Measurements from ENCODE around the gene C21orf91.

C21orf91 gene

DNA sequence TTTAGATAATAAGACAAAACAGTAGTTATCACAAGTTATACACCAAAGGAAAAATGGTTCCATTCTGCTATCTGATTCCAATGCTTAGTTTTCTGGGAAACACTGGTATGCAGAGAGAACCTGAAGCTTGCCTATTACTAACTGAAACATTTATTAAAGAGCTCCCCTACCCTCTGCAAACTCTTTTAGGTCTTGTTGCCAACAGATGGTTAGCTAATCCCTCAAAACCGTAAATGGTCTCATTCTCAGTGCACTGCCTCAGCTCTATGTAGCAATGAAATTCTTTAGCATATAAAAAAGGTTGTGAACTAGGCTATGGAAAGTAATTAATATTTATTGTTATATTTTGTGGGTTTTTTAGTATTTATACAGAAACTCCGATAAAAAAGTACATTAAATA, 20.4 kb downstream of the C21orf91 start:
- in situ Hi-C loops (cut with HindIII; ENCODE audit: low sequenced_read_pairs), result no loop called here

DNA sequence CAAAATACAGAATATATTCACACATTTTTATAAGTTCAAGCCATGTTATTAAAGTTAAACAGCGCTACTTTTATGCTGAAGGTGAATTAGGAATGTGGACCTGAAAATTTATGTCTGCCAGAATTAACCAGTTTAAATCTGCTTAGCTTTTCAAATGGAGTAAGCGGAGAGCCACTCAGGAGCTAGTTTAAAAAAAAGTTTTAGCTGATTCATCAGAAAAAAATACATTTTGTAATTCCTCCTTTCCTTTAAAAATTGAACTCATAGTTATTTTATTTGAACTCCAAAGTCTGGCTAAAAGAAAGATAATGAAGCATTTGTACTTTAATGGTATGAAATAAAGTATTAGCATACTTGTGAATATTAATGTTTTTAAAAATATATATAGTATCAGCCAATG, 21.2 kb downstream of the C21orf91 start:
- in situ Hi-C loops (cut with HindIII; ENCODE audit: low sequenced_read_pairs), result no loop called here

DNA sequence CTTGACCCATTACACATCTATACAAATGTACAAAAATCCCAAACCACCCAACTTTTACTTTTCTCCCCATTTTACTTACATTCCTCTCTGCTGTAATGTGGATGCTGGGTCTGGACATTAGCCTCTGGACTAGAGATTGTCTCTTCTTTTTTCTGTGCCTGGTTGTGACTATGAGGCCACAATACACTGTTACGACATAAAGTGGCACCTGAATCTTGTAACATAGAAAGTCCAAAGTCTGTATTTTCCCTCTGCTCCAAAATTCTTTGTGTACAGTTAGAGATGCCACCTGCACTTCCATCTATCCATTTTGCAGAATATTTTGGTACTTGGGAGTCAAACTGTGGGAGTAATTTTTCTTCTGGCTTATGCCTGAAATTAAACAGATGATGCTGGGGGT, 22.7 kb downstream of the C21orf91 start:
- in situ Hi-C loops (cut with HindIII; ENCODE audit: low sequenced_read_pairs), result no loop called here

DNA sequence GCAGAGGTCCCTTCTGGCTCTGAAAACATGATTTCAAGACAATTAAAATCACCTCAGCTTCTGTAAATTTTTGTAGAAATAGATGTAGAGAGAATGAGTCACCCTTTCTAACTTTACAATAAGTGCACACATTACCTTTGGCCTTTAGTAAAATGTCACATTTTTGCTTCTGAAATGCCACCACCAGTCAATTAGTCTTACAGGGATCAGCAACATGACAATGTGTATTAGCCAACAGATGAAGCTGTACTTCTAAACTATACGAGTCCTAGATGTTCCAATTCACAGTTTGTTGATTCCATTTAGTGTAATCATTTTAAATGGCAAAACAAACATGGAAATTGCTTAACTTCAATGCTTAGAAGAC, 23.1 kb downstream of the C21orf91 start:
- in situ Hi-C loops (cut with HindIII; ENCODE audit: low sequenced_read_pairs), result no loop called here

DNA sequence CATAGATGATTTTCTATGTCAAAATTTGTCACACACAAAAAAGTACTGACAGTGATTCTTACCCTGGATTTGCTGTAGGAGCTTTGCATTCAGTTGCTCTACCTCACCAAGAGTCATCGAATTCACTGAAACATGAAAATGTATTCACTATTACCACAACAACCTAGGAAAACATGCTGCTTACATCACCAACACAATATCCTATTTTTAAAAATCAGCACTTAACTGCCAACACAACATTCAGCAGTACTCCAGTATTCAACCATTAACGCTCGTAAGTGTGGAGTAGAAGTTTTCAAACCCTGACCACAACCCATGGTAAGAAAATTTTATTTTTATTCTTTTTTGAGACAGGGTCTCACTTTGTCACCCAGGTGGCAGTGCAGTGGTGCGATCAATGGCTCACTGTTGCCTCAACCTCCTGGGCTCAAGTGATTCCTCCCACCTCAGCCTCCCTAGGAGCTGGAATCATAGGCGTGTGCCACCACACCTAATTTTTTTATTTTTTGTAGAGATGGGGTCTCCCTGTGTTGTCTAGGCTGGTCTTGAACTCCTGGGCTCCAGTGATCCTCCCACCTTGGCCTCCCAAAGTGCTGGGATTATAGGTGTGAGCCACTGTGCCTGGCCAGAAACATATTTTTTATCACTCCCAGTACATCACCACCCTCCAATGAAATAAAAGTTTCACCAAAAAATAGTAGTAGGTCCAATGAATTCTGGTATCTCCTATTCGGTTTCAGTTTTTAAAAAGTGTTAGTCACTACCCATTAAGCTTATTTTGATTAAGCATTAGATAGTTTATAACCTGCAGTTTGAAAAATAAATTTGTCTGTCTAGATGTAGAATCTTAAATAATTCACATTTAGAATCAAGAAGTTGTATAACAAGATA, 23.8 kb downstream of the C21orf91 start:
- in situ Hi-C loops (cut with HindIII; ENCODE audit: low sequenced_read_pairs), result no loop called here

DNA sequence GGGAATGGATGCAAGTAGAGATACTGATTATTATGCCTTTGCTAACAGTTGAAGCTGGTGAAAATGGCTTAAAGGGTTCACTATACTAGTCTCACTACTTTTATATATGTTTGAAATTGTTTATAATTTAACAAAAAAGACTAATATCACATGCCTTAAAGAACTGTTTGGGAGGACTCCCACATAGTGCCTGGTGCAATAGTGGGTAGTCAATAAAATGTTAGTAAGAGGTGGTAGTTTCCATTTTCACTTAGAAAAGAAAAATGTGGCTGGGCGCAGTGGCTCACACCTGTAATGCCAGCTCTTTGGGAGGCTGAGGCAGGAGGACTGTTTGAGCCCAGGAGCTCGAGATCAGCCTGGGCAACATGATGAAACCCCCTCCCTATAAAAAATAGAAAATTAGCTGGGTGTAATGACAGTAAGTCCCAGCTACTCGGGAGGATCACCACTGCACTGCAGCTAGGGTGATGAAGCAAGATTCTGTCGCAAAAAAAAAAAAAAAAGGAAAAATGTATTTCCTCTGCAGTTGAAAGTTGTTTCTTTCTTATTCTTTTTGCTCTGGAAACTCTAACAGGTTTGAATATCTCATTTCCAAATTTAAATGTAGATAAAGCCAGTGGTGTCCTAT, 24.5 kb downstream of the C21orf91 start:
- in situ Hi-C loops (cut with HindIII; ENCODE audit: low sequenced_read_pairs), result no loop called here

DNA sequence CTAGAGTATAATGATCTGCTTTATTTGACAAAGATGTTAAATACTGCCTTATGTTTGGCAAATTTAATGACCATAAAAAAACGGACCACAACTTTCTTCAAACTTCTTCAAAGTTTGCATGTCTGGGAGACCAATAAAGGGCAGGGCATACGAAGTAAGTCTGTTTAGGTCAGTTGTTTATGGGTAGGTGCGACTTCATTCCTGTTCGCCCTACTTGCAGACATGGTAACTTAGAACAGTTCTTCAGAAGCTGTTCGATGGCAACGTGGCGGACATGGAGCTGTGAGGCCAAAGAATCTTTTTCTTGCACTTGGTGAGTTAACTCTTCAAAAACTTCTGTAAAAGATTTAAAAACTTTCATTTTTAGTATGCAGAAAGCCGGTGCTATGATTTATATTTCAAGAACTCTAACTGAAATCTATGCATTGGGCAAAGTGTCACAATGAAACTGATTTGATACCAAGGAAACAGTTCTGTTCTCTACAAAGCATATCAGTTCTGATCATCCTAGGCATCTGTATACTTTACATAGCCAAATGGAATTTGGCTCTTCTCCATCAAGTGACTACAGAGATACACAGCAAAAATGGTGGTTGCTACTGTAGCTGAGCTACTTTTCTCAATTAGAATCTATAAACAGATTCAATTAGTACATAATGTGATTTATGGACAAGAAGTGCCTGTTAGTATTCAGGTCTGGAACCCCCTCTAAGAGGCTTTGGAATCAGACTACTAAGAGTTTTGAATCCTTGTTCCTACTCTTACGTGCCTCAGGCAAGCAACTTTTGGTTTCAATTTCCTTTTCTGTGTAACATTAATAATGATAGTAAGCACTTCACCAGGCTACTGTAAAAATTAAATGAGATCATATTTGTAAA, 25.7 kb downstream of the C21orf91 start:
- in situ Hi-C loops (cut with HindIII; ENCODE audit: low sequenced_read_pairs), result no loop called here

DNA sequence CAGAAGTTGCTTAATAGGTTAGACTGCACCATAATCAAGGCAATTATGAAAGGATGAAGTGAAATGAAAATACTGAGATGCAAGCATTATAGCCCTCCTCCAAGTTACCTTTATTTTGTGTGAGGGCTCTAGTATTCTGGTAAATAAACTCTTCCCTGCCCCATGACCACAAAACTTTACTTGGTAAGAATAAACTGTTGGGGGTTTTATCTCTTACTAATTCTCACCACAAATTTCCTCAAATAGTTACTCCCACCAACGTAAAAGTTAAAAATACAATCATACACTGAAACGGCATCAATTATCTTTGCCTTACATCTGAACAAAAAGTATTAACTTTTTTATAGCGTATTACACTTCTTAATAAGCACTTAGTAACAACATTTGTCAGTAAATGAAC, 29.5 kb downstream of the C21orf91 start:
- in situ Hi-C loops (cut with HindIII; ENCODE audit: low sequenced_read_pairs), result no loop called here

DNA sequence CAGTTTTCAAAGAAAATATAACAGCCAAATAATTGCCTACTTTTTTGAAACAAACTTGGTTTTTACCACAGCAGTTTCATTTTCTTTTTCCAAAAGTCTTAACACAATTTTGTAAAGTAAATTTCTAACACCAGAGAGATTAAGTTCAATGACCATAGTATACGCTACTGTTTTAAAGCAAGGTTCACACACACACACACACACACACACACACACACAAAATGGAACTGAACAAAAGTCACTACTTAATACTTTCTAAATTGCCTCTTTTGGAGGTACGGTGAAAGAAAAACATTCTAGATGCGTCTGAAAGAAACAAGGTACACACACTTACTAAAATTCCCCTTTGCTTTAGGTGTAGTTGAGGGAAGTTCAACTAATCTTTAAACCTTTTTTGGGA, 30.1 kb downstream of the C21orf91 start:
- in situ Hi-C loops (cut with HindIII; ENCODE audit: low sequenced_read_pairs), result no loop called here

DNA sequence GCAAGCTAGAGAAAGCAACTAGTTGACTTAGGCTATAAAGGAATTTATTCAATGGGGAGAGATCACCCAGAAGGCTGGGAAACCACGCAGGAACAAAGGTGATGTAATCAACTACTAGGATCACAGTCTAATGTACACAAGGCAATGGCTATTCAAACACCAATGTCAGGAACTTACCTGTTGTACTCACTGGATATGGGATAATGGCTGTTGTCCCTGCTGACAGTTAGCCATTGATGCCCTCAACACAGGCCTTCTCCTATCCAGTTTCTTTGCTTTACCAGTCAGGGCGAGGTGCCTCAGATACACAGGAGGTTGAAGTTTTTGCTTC, 32.3 kb downstream of the C21orf91 start:
- in situ Hi-C loops (cut with HindIII; ENCODE audit: low sequenced_read_pairs), result no loop called here

DNA sequence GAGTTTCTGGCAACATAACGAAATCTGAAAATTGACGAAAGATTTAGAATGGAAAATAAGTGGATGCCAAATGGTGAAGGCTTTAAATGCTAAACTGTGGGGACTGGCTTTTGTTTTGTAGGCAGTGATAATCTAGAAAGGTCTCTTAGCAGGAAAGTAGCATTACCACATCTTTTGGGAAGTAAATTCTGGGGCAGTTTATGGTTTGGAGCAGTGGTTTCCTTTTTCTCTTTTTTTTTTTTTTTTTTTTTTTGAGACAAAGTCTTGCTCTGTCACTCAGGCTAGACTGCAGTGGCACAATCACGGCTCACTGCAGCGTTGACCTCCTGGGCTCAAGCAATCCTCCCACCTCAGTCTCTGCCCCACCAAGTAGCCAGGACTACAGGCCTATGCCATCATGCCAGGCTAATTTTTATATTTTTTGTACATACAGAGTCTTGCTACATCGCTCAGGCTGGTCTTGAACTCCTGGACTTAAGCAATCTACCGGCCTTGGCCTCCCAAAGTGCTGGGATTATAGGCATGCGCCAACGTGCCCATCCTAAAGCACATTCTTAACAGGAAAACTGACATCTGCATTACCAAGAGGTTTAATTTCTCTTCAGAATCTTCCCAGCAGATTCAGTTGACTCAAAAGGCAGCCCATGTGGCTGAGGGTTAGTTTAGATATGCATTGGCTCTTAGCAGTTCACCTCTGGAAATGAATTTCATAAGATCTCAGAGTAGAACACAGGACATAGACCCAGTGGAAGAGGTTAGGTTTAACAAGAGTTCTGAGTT, 32.9 kb downstream of the C21orf91 start:
- in situ Hi-C loops (cut with HindIII; ENCODE audit: low sequenced_read_pairs), result no loop called here

DNA sequence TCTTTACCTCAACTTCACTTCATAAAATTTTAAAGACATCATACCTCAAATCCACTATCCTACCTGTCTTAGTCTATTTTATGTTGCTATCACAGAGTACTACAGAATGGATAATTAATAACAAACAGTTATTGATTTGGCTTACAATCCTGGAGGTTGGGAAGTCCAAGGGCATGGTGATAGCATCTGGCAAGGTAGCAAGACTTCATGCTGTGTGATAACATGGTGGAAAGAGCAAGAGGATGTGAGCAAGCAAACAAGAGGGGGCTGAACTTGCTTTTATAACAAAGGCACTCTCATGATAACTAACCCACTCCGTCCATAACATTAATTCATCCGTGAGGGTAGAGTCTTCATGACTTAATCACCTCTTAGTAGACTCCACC, 33.8 kb downstream of the C21orf91 start:
- in situ Hi-C loops (cut with HindIII; ENCODE audit: low sequenced_read_pairs), result no loop called here

DNA sequence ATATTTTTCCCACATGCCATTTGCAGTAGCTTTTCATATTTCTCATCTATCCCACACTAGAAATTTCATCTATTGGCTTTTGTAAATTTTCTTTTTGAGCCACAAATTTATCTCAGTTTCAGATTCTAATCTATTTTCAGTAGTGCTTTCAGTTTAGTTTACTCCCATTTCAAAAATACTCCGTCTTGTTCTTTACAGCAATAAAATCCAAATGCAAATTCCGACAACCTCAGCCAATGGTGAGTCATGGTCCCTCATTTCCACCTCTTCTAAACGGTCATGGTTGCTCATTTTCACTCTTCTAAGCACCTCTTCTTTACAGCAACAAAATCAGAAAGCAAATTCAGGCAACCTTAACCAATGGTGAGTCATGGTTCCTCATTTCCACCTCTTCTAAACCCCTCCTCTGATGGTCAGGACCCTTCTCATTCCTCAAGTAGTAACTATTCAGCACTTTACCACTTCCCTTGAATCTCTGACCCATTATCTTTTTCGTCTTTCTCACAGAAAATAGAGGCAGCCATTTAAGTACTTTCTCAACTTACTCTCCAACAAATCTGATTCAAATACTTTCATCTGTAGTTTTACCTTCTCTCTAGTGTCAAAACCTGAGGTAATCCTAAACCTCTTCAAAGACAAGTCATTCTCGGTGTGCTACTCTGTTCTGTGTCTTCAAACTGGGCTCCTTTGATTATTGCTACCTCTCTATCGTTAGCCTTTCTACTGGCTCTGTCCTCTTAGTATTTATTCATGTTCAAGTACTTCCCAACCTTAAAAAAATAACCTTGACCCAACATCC, 34.4 kb downstream of the C21orf91 start:
- in situ Hi-C loops (cut with HindIII; ENCODE audit: low sequenced_read_pairs), result no loop called here

DNA sequence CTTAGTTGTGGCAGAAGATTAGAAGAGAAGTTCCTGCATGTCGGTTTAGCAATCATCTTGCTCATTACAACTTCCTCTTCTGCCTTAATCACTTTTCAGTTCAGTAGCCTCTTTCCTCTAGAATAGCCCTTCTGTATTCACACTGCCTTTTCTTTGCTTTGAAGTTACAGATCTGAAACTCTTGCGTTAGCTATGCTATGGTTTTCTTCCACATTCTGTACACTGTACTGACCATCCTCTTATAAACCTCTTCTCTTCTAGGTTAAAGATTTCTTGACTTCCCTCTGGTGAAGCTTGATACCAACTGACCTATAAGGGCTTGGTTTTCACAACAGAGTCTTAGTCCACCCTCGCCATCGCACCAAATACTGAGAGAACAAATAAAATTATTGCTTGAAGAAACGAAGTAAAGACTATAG, 35.0 kb downstream of the C21orf91 start:
- in situ Hi-C loops (cut with HindIII; ENCODE audit: low sequenced_read_pairs), result no loop called here

DNA sequence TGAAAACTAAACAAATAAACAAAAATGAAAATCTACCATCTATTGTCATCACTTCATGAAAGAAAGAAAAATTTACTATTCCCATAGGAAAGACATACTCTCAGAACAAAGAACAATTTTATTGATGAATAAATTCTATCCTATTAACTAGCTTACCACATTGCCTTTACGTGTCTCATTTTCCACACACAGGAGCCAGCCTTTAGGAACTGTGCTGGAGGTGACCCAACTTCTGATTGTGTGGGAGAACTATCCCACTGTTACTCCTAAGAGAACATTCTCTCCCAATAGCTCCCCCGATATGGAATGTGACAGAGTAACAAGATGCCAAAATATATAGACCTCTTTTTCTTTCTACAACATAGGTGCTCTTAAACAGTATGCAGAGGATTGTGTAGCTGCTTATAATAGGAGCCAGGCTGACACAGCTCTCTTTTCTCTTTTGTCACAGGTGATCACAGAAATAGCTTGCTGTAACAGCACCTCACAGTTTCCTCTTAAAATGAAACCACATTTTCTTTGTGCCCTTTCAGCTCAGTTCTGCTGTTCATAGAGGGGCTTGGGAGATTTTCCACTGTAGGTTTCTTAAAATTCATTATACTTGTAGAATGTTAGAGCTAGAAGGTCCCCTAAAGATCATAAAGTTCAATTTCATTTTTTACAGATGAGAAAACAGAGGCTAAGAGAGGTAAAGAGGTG, 35.5 kb downstream of the C21orf91 start:
- in situ Hi-C loops (cut with HindIII; ENCODE audit: low sequenced_read_pairs), result no loop called here

DNA sequence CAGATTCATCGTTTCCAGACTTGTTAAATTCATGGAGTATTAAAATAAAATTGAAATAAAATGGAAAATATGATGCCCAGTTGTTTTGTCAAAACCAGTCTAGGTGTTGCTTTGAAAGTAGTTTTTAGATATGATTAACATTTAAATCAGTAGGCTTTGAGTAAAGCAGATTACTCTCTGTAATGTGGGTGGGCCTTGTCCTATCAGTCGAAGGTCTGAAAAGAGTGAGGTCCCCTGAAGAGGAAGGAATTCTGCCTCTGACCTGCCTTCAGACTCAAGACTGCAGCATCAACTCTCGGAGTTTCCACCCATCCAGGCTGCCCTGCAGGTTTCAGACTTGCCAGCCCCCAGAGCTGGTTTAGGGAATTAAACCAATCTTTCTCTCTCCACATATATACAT, 36.2 kb downstream of the C21orf91 start:
- in situ Hi-C loops (cut with HindIII; ENCODE audit: low sequenced_read_pairs), result no loop called here

DNA sequence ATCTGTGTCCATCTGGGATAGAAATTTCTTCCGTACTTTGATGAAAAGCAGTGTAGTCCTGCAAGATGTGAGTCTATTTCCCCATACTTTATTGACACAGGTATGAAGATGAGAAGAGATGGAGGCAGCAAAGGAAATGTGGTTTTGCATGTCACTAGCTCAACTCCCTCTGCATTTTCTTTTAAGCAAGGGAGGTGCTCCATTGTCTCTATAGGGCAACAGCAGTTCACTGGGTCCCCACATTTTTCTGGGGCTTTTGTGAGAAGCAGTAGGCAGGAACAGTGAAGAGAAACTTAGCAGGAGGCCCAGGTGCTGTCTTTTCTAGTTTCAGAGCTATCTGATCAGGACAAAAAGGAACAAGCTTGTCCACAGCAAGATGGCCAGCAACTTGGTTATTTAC, 37.1 kb downstream of the C21orf91 start:
- in situ Hi-C loops (cut with HindIII; ENCODE audit: low sequenced_read_pairs), result no loop called here

DNA sequence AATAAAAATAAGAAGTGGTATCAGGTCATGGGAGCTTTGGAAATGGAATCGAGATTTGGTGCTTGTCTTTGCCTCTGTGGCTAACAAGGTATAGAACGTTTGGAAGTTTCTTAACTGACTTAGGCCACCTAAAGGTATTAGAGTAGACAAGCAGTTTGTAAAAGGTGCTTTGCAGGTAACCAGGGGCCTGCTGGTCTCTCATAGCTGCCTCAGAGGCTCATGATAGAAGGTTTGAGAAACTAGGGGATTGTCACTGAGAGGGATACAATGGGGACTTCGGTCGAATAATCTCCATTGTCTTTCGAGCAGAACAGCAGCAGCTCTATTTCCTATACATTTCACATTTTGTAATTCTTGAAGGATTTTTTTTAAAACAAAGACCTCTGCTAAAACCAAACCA, 37.6 kb downstream of the C21orf91 start:
- in situ Hi-C loops (cut with HindIII; ENCODE audit: low sequenced_read_pairs), result no loop called here

DNA sequence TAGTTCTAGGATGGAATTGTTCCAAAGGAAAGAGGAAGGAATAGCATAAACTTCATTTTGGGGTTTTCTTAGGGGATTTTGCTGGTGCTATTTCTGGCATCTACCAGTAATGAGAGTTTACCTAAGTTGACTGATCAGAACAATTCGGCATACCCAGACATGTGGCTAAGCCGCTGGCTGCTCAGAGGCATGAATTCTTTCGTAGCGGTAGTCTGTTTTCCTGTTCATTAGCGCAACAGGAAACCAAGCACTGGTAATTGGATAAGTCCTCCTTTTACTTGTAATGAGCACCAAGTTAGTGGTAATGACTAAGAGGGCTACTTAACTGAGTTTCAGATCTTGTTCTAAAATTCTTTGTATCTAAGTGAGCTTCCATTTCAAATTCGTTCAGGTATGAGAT, 38.6 kb downstream of the C21orf91 start:
- in situ Hi-C loops (cut with HindIII; ENCODE audit: low sequenced_read_pairs), result no loop called here

DNA sequence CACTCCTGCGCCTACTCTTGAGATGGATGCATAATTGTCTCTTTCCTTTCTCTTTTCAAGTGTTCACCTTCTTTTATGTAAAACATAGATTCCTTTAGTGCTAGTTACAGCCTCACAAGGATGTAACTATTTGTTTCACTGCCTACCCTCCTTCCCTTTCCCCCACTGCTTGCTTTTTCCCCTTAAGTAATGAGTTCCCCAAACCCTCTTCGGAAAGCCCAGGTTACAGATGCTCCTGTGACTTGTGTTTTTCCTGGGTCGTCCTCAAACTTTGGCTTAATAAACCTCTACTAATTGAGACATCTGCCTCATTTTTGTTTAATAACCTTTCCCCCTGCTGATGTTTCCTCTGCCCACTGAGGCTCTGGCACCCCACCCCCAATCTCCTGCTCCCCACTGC, 39.2 kb downstream of the C21orf91 start:
- in situ Hi-C loops (cut with HindIII; ENCODE audit: low sequenced_read_pairs), result no loop called here

Data from endothelial cell of hepatic sinusoid (primary cell).